LNCaP clone FGC (cell line): Measurements from ENCODE around the gene CAMK1.

Experiments used
- DNase-seq: peaks from one replicate; pipeline ENCODE4 v3.0.0-alpha.2; 2011; ENCODE audit warnings: low read depth
- H3K4me3 ChIP-seq: 2 replicates; pipeline ENCODE4 v1.5.1; 2011; ENCODE audit warnings: mild to moderate bottlenecking, low read depth, low read length, control low read depth
- TF ChIP-seq, protein P1 (sequence below): IDR thresholded peaks from 2 replicates; pipeline ENCODE4 v1.5.1; 2012; ENCODE audit warnings: mild to moderate bottlenecking; ENCODE audit not compliant: control insufficient read depth, insufficient read depth; ENCODE audit errors: extremely low read depth

Gene CAMK1

DNA sequence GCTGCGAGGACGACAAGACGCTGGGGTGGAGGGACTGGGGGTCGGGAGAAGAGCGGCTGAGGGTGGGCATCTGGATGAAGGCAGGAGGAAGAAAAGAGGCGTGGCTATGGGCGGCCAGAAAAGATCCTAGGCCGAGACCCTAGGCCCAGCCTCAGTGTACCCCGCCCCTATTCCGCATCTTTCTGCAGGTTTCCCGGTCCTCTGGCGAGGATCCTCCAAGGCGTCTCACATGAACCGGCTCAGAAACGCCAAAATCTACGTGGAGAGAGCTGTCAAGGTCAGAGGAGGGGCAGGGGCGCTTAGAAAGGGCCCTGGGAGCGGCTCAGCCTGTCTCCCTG lies 40.7 kb upstream of the CAMK1 start:
- H3K4me3 ChIP-seq, result peak overlapping the region; percentile 62
- DNase-seq, result no peak

GRCh38 chr3:9809615-9810432 lies 40.1 kb upstream of the CAMK1 start, which contains the start of gene TTLL3:
TSS of gene TTLL3 (plus strand) at chr3:9810262. CDS start at chr3:9810662, 400 bp downstream.
- DNase-seq, result no peak
- H3K4me3 ChIP-seq, result peak within 1 kb of the TSS; percentile 62
- TF ChIP-seq, protein P1, sequence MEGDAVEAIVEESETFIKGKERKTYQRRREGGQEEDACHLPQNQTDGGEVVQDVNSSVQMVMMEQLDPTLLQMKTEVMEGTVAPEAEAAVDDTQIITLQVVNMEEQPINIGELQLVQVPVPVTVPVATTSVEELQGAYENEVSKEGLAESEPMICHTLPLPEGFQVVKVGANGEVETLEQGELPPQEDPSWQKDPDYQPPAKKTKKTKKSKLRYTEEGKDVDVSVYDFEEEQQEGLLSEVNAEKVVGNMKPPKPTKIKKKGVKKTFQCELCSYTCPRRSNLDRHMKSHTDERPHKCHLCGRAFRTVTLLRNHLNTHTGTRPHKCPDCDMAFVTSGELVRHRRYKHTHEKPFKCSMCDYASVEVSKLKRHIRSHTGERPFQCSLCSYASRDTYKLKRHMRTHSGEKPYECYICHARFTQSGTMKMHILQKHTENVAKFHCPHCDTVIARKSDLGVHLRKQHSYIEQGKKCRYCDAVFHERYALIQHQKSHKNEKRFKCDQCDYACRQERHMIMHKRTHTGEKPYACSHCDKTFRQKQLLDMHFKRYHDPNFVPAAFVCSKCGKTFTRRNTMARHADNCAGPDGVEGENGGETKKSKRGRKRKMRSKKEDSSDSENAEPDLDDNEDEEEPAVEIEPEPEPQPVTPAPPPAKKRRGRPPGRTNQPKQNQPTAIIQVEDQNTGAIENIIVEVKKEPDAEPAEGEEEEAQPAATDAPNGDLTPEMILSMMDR, result no peak

More for the DNA sequence above, 40.7 kb upstream of the CAMK1 start:
- TF ChIP-seq, protein P1, result no peak

- H3K4me3 ChIP-seq, result peak overlapping the region; percentile 62
- no peak for DNase-seq
- TF ChIP-seq, protein P1, result no peak
Measured at GRCh38 chr3:9809239-9809614, 39.5 kb upstream of the CAMK1 start.

DNA sequence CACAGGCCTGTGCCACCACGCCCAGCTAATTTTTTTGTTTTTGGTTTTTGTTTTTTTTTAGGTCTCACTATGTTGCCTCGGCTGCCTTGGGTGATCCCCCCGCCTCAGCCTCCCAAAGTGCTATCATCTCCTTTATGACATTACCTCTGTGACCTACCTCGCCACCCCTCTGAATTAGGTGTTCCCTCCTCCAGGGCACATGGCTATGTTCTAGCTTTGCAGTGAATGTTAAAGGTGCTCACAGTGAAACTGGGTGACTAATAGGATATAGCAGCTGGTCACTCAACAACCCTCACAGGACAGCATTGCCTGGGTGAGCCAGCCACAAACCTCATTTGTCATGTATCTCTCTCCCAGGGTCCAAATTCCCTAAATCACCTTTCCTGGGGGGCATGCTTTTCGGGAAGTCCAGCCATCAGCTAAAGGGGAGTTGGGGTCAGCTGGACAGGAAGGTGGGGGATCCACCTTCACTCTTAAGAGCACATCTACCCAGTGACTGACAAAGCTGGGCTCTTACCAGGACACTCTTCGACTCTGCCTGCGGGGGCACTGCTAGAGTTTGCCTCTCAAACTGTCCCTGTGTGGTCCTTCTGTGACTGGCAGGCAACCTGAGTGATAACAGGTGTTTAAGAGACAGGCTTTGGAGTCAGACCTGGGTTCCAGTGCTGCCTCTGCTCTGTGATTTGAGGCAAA lies 38.7 kb upstream of the CAMK1 start:
- DNase-seq, result no peak
- no peak overlapping the region for H3K4me3 ChIP-seq
- TF ChIP-seq, protein P1, result peak; percentile 26

GRCh38 chr3:9807981-9808344 lies 38.2 kb upstream of the CAMK1 start:
- no peak for DNase-seq
- TF ChIP-seq, protein P1, result no peak
- no peak overlapping the region for H3K4me3 ChIP-seq

DNA sequence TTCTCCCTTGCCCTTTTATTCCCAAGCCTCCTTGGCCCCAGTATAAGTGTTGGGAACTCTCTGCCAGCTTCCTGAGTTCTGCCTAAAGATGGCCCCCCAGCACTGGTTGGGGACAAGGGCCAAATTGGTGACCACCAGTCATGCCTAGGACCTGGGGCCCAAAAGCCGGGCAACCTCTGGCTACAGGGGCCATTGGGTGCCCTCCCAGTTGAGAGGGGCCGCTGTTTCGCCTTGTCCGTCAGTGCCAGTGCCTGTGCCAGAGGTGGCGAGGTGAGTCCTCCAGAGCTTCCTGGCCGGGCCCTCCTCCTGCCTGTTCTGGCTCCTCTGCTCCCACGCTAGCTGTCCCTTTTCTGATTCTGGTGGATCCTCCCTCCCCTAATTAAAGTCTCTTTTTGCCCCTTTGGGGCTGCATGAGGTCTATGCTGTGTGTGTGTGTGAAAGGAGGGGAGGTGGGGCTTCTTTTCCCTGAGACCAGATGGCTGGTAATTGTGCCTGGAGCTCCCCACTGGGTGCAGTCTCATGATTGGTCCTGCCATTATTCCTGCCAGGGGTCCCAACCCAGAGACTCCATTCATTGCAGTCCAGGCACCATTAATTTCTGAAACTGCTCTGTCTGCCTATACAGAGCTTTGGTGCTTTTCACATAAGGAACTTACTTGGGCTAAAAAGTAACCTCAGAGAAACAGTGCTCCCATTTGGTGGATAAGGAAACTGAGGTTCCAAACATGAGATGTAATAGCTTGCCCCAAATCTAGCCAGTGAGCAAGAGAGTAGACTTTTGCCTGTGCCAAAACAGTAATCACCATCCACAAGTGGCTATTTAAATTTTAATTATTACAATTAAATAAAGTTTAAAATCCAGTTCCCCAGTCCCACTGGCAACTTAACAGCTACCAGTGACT lies 37.2 kb upstream of the CAMK1 start:
- no peak overlapping the region for H3K4me3 ChIP-seq
- DNase-seq, result no peak
- TF ChIP-seq, protein P1, result no peak
